ENCODE measurements around the gene DPEP3.
"Not testable (repeated sequence)": the region's sequence is repeated elsewhere in the genome, so short reads cannot be mapped to it uniquely, and the experiment has no call there.

DNA sequence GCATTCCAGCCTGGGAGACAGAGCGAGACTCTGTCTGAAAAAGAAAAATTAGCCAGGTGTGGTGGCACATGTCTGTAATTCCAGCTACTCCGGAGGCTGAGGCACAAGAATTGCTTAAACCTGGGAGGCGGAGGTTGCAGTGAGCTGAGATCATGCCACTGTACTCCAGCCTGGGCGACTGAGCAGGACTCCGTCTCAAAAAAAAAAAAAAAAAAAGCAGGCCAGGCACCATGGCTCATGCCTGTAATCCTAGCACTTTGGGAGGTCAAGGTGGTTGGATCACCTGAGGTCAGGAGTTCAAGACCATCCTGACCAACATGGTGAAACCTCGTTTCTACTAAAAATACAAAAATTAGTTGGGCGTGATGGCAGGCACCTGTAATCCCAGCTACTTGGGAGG lies 8.0 kb downstream of the DPEP3 start:
- TF ChIP-seq CTCF, POLR2A (IDR thresholded peaks at IDR 0.05): not testable (repeated sequence)
